K562 (cell line): ENCODE data around the gene DAD1. TPM values are rescaled to one million over a fixed set of nuclear protein-coding genes. Genes with fewer than 3 reads are reported as not detected.

Experiments used
- BDP1 ChIP-seq: IDR thresholded peaks from 3 replicates; pipeline ENCODE4 v1.6.1; 2011; ENCODE audit not compliant: insufficient read length, insufficient read depth
- CHAMP1 ChIP-seq: fragments of 450-650 bp; IDR thresholded peaks from 2 replicates; pipeline ENCODE4 v1.6.1; 2016; ENCODE audit warnings: mild to moderate bottlenecking
- EP400 ChIP-seq: fragments of 450-650 bp; IDR thresholded peaks from 2 replicates; pipeline ENCODE4 v1.6.1; 2017; ENCODE audit warnings: antibody characterized with exemption, mild to moderate bottlenecking, moderate library complexity
- FOXO4 ChIP-seq: fragments of 450-650 bp; formaldehyde crosslinking; IDR thresholded peaks from 2 replicates; pipeline ENCODE4 v1.4.0; 2020; ENCODE audit warnings: mild to moderate bottlenecking, moderate library complexity
- HDAC3 ChIP-seq: fragments of 450-650 bp; IDR thresholded peaks from 2 replicates; pipeline ENCODE4 v1.6.1; 2018; ENCODE audit warnings: borderline replicate concordance, mild to moderate bottlenecking, moderate library complexity; ENCODE audit not compliant: partially characterized antibody
- JUNB ChIP-seq: fragments of 450-650 bp; formaldehyde crosslinking; conservative IDR thresholded peaks from 2 replicates; pipeline ENCODE4 v1.4.0; 2020; ENCODE audit warnings: mild to moderate bottlenecking
- MYC ChIP-seq, 2 experiments: fragments of 250-450 bp in 1 of 2; sonication (Bioruptor Pico) in 1 of 2; IDR thresholded peaks; 2 replicates each; pipeline versions ENCODE4 v1.5.1 to v1.6.1; 2012 to 2021; ENCODE audit warnings: low read depth in 2 of 2, borderline replicate concordance in 1 of 2, improper control_type of control experiment in 1 of 2, low read length in 1 of 2, mild to moderate bottlenecking in 1 of 2, moderate library complexity in 1 of 2
- NCOA4 ChIP-seq: fragments of 450-650 bp; IDR thresholded peaks from 2 replicates; pipeline ENCODE4 v1.6.1; 2018; ENCODE audit warnings: mild to moderate bottlenecking; ENCODE audit not compliant: partially characterized antibody
- NR3C1 ChIP-seq: sonication (generic); formaldehyde crosslinking; IDR thresholded peaks from 2 replicates; pipeline ENCODE4 v1.8.1; 2022; ENCODE audit warnings: missing genetic modification reagents
- PHTF2 ChIP-seq: fragments of 250-450 bp; sonication (Bioruptor Pico); IDR thresholded peaks from 2 replicates; pipeline ENCODE4 v1.5.0; 2021; ENCODE audit warnings: mild to moderate bottlenecking
- SRSF3 ChIP-seq: fragments of 200-400 bp; formaldehyde crosslinking; IDR thresholded peaks from 2 replicates; pipeline ENCODE4 v1.6.1; 2016; ENCODE audit warnings: mild to moderate bottlenecking, low read length, moderate library complexity; ENCODE audit not compliant: insufficient read depth
- TEAD4 ChIP-seq, 2 experiments: sonication (generic) in 1 of 2; formaldehyde crosslinking in 1 of 2; IDR thresholded peaks; 2 replicates each; pipeline versions ENCODE4 v1.6.1 to v1.8.0; 2012 to 2022; ENCODE audit warnings: borderline replicate concordance in 1 of 2, inconsistent platforms in 1 of 2, low read length in 1 of 2, mild to moderate bottlenecking in 1 of 2, missing genetic modification reagents in 1 of 2
- TRIM28 ChIP-seq: fragments of 450-650 bp; IDR thresholded peaks from 2 replicates; pipeline ENCODE4 v1.6.1; 2017
- YBX1 ChIP-seq: fragments of 450-650 bp; IDR thresholded peaks from 2 replicates; pipeline ENCODE4 v1.7.1; 2016; ENCODE audit warnings: mild to moderate bottlenecking
- ZBTB17 ChIP-seq: fragments of 450-650 bp; formaldehyde crosslinking; IDR thresholded peaks from 2 replicates; pipeline ENCODE4 v1.4.0; 2020; ENCODE audit warnings: mild to moderate bottlenecking
- ZNF764 ChIP-seq: fragments of 250-450 bp; sonication (Bioruptor Pico); IDR thresholded peaks from 2 replicates; pipeline ENCODE4 v1.4.0; 2020; ENCODE audit warnings: low read depth, mild to moderate bottlenecking, moderate library complexity
- polyA plus RNA-seq, 8 experiments: library from polyadenylated mRNA; depleted of rRNA in 4 of 8; stranded (reverse) in 5 of 8; unstranded in 3 of 8; fragments of >200 nt; fragmentation: Nextera tagmentation in 2 of 8; fragmentation: Illumina TruSeq in 1 of 8; extraction: Ambion mirVana in 2 of 8; extraction: Trizol in 1 of 8; gene quantifications; 2 replicates each; pipeline versions ENCODE4 v1.2.1 to v1.2.3, GENCODE V29; 2011 to 2014; ENCODE audit warnings: inconsistent platforms in 1 of 8, missing spikeins in 1 of 8
- total RNA-seq, 7 experiments: library from RNA; depleted of rRNA in 6 of 7; stranded (reverse); fragments of >200 nt in 6 of 7; fragmentation: Illumina TruSeq in 2 of 7; extraction: Trizol in 2 of 7; gene quantifications; 2 replicates each; pipeline versions ENCODE4 v1.2.1 to v1.2.3, GENCODE V29; 2011 to 2021; ENCODE audit warnings: low replicate concordance in 1 of 7
- TF ChIP-seq, protein P1 (sequence below): fragments of 450-650 bp; IDR thresholded peaks from 2 replicates; pipeline ENCODE4 v1.6.1; 2017; ENCODE audit warnings: antibody characterized with exemption, mild to moderate bottlenecking
- TF ChIP-seq, protein P2 (sequence below): fragments of 450-650 bp; IDR thresholded peaks from 2 replicates; pipeline ENCODE4 v1.6.1; 2017; ENCODE audit warnings: antibody characterized with exemption

The DAD1 gene
- total and polyA plus RNA-seq, 9 of the 15 experiments (the other 6 are each of a cell fraction or from before 2014, with no cell fraction given), result 104 to 617 (median 222) TPM

DNA sequence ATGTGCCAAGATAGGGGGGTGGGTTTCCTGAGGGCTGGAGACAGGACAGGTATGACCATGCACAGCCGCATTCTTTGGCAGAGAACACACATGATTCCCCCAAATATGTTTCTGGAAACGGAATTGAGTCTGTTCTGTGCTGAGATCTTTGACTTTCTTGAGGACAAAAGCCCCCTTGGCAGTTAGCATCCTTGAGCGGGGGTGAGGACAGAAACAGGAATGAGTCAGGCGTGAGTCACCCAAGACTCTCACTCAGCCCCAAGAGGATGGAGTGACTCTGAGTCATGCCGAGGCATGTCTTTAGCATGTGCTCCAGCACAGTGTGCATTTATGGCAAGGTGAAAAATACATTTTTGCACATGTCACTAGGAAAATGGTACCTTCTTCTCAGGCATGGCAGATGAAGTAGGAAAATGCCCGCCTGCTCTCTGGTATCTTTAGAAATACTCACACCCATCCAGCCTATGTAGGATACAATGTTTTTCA is 52.1 kb downstream of the DAD1 start (continued):
- TF ChIP-seq, protein P1, sequence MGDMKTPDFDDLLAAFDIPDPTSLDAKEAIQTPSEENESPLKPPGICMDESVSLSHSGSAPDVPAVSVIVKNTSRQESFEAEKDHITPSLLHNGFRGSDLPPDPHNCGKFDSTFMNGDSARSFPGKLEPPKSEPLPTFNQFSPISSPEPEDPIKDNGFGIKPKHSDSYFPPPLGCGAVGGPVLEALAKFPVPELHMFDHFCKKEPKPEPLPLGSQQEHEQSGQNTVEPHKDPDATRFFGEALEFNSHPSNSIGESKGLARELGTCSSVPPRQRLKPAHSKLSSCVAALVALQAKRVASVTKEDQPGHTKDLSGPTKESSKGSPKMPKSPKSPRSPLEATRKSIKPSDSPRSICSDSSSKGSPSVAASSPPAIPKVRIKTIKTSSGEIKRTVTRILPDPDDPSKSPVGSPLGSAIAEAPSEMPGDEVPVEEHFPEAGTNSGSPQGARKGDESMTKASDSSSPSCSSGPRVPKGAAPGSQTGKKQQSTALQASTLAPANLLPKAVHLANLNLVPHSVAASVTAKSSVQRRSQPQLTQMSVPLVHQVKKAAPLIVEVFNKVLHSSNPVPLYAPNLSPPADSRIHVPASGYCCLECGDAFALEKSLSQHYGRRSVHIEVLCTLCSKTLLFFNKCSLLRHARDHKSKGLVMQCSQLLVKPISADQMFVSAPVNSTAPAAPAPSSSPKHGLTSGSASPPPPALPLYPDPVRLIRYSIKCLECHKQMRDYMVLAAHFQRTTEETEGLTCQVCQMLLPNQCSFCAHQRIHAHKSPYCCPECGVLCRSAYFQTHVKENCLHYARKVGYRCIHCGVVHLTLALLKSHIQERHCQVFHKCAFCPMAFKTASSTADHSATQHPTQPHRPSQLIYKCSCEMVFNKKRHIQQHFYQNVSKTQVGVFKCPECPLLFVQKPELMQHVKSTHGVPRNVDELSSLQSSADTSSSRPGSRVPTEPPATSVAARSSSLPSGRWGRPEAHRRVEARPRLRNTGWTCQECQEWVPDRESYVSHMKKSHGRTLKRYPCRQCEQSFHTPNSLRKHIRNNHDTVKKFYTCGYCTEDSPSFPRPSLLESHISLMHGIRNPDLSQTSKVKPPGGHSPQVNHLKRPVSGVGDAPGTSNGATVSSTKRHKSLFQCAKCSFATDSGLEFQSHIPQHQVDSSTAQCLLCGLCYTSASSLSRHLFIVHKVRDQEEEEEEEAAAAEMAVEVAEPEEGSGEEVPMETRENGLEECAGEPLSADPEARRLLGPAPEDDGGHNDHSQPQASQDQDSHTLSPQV, result 0 out of 2 replicates have a peak, but pooled peaks have one; percentile 34
- TF ChIP-seq JUNB (CRISPR knock-in tag) (peak; percentile 81), TEAD4 (IDR thresholded peaks at IDR 0.05; ENCODE audit: low read length) (peak; percentile 16; the same call in 1 of the 2 replicates), TEAD4 (CRISPR knock-in tag; IDR thresholded peaks at IDR 0.05; ENCODE audit: borderline replicate concordance) (no peak), NCOA4 (no peak), HDAC3 (no peak), YBX1 (no peak), EP400 (peak; percentile 52; the same call in 1 of the 2 replicates), NR3C1 (no peak), BDP1 (no peak), PHTF2 (CRISPR knock-in tag) (no peak), MYC (IDR thresholded peaks at IDR 0.05; ENCODE audit: low read depth, low read length) (peak; percentile 63), MYC (CRISPR knock-in tag; IDR thresholded peaks at IDR 0.05; ENCODE audit: borderline replicate concordance, low read depth) (no peak), TRIM28 (no peak), ZBTB17 (CRISPR knock-in tag) (no peak), CHAMP1 (no peak), SRSF3 (no peak), ZNF764 (CRISPR knock-in tag) (no peak), FOXO4 (CRISPR knock-in tag) (no peak)
- TF ChIP-seq, protein P2, sequence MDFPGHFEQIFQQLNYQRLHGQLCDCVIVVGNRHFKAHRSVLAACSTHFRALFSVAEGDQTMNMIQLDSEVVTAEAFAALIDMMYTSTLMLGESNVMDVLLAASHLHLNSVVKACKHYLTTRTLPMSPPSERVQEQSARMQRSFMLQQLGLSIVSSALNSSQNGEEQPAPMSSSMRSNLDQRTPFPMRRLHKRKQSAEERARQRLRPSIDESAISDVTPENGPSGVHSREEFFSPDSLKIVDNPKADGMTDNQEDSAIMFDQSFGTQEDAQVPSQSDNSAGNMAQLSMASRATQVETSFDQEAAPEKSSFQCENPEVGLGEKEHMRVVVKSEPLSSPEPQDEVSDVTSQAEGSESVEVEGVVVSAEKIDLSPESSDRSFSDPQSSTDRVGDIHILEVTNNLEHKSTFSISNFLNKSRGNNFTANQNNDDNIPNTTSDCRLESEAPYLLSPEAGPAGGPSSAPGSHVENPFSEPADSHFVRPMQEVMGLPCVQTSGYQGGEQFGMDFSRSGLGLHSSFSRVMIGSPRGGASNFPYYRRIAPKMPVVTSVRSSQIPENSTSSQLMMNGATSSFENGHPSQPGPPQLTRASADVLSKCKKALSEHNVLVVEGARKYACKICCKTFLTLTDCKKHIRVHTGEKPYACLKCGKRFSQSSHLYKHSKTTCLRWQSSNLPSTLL, result no peak
